Retina (tissue), 1 donor: ENCODE results near the gene TRAPPC14.
A peak's percentile ranks its signal among the peaks of the same experiment; 100 is the strongest.

Source experiments
- DNase-seq: peaks from one replicate; pipeline ENCODE4 v3.0.0-alpha.2; 2016

The TRAPPC14 gene

DNA sequence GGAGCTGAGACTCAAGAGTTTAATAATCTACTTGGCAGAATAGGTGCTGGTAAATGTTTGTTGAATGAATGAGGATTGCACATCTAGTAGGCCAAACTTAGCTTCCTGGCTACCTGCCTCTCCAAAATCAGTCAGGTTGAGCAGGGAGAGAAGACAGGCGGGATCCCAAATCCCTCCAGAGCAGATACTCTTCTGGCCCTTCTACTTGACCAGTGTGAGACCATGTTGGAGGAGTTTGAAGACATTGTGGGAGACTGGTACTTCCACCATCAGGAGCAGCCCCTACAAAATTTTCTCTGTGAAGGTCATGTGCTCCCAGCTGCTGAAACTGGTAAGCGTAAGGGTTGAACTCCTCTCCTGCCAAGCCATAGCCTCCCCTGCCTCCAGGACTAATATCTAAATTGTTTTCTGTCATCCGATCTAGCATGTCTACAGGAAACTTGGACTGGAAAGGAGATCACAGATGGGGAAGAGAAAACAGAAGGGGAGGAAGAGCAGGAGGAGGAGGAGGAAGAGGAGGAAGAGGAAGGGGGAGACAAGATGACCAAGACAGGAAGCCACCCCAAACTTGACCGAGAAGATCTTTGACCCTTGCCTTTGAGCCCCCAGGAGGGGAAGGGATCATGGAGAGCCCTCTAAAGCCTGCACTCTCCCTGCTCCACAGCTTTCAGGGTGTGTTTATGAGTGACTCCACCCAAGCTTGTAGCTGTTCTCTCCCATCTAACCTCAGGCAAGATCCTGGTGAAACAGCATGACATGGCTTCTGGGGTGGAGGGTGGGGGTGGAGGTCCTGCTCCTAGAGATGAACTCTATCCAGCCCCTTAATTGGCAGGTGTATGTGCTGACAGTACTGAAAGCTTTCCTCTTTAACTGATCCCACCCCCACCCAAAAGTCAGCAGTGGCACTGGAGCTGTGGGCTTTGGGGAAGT, 34.0 kb downstream of the TRAPPC14 start:
- no peak for DNase-seq

DNA sequence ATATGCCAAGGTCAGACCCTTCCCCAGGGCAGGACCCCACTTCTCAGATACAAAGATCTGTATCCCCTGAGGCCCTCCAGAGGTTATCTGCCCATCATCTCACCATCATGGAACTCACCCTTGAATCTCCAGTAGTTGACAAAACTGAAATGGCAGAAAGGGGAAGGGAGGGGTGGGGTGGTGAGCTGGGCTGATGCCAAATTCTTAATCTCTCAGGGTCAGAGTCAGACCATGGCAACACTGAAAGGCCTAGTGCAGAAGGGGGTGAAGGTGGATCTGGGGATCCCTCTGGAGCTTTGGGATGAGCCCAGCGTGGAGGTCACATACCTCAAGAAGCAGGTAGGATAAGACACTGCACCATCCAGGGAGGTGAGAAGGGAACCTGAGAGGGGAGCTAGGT, 36.0 kb downstream of the TRAPPC14 start:
- DNase-seq, result no peak

DNA sequence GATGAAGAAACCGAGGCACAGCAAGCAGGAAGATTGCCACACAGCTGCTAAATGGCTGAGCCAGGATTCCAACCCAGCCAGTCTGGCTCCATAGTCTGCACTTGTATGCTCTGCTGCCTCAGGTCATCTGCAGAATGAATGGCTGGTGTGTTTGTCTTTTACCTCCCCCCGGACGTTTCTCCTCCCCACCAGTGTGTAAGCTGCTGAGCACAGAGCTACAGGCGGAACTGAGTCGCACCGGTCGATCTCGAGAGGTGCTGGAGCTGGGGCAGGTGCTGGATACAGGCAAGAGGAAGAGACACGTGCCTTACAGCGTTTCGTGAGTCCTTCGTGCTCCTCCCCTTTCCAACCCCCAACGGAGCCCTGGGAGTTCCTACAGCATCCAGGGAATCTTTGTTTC, 36.5 kb downstream of the TRAPPC14 start:
- DNase-seq, result no peak

DNA sequence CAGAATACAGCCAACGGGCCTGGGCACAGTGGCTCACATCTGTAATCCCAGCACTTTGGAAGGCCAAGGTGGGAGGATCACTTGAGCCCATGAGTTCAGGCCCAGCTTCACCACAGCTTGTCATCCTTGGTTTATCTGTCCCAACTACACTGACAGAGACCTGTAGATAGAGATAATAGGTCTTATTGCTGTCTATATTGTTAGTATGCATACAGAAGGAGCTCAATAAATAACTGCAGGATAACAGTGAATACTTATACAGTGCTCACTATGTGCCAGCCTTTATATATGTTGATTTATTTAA, 37.8 kb downstream of the TRAPPC14 start:
- no peak for DNase-seq

DNA sequence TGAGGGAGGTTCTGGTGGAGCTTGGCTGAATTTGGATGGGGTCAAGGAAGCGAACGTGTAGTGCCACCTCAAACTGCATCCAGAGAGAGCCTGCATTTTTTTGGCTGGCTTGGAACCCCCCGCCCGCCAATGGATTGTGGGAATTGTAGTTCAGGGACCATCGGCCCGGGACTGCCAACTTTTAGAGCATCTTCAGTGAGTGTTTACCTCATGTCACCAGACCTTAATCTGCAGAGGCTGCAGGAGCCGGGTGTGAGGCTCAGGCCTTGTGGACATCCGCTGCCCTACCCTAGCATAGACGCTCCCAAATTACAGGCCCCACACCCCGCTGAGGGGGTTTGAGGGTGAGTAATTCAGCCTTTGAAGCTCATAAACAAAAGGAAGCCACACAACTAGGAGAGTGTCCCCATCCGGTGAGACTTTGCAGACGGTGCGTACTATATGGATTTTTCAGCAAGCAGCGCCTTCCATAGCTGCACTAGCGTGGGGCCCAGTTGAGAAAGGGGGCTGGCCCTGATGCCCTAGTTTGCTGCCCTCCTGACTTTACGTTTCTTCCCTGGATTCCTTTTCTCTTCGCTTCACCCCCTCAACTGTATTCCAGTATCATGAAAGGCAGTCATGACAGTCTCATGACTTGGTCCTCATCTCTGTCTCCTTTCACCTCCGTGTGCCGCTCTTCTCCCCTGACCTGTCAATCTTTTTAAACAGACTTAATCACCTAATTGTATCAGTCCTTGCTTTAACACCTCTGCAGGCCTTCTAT, 38.4 kb downstream of the TRAPPC14 start:
- DNase-seq, result no peak

DNA sequence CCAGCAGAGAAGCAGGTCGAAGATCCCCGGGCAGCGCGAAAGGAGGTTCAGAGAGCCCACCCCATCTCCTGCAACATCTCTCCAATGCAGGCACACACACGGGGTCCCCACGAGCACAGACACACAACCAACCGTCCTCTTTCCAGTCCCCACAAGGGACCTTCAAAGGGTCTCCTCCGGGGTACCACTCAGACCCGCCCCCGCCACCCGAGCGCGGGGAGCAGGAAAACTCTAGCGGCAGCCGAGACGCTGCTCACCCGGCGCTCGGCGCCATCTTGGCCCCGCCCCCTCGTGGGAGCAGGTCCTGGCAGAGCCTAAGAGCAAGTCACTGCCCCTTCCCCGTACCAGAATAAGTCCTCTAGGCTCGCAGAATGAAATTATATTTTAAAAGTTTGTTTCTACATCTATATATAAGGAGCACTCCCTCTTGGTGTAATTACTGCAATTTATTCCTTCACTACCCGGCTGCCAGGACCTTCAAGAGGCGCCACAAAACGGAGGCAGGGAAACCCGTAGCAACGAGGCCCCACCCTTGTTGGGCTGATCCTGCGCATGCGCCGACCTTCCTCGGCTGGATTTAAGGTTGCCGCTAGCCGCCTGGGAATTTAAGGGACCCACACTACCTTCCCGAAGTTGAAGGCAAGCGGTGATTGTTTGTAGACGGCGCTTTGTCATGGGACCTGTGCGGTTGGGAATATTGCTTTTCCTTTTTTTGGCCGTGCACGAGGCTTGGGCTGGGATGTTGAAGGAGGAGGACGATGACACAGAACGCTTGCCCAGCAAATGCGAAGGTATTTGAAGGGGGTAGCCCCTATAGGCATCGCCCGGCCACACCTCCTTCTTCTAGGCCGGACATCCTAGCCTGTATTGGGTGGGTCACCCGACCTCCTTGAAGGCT, 39.2 kb downstream of the TRAPPC14 start, which contains the start of the genes CNPY4 and TAF6:
Gene CNPY4 (plus strand): TSS at position 563 of the 898 bp plus-strand sequence. CDS start 111 bp downstream, at position 674.
Gene TAF6 (minus strand): TSS at position 287 of the 898 bp plus-strand sequence. CDS start 5,149 bp downstream, outside the sequence.
- DNase-seq, result peak; percentile 98

DNA sequence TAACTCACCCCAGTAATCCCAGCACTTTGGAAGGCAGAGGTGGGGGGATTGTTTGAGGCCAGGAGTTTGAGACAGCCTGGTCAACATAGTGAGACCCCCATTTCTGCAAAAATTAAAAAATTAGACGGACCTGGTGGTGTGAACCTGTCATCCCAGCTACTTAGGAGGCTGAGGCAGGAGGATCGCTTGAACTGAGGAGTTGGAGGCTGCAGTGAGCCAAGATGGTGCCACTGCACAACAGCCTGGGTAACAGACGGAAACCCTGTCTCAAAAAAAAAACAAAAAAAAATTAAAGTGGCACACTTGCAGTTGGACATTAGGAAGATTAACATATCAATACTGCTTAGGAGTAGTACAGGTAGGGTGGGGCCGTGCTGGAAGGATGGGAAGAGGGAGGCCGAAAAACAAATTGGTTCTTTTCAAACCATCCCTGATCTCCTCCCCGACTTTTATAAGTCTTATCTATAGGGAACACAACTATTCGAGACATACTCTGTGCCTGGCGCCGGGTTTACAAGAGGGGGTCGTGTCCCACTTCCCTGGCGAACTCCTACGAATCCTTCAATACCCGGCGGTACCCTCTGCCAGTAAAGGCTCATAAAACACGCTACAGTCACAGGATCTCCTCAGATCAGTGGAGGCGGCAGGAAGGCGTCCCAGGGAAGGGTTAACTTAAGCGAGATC, 40.0 kb downstream of the TRAPPC14 start:
- no peak for DNase-seq

DNA sequence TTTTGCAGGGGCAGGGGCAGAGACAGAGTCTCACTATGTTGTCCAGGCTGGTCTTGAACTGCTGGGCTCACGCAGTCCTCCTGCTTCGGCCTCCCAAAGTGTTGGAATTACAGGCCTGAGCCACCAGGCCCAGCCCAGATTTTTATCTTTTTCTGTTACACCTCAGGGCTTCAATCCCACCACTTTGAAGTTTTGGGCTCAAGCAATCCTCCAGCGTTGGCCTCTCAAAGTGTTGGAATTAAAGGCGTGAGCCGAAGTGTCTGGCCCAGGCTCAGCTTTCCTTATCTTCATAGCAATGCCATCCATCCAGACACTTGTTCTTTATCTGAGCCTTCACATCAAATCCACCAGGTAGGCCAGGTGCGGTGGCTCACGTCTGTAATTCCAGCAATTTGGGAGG, 43.5 kb downstream of the TRAPPC14 start:
- DNase-seq, result no peak

DNA sequence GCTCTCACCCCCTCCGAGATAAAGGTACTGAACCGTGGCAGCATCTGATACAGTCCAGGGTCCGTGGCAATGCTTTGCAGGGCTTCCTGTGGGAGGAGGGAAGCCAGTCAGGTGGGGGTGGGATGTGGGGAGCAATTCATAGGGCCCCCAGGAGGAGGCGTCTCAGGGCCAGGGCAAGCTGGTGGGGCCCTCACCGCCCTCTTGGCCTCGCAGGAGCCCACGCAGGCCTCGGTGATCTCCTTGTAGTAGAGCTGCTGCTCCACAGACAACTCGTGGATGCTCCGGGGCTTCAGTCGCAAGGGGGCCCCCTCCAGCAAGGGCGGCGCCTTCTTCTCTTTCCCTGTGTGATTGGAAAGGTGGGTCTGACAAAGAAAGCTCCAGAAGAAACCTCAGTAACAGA, 46.6 kb downstream of the TRAPPC14 start:
- DNase-seq, result no peak

DNA sequence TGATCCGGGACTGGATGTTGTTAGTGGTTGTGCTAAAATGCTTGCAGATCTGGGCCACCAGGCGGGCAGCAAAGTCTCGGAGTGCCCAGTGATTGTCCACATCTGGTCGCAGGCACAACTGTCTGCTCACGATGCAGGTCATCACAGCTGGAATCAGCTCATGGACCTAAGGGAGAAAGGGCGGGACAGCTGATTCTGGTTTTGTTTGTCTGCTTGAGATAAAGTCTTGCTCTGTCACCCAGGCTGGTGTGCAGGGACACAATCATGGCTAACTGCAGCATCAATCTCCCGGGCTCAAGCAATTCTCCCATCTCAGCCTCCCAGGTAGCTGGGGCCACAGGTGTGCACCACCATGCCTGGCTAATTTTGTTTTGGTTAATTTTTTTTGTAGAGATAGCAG, 47.4 kb downstream of the TRAPPC14 start:
- no peak for DNase-seq

DNA sequence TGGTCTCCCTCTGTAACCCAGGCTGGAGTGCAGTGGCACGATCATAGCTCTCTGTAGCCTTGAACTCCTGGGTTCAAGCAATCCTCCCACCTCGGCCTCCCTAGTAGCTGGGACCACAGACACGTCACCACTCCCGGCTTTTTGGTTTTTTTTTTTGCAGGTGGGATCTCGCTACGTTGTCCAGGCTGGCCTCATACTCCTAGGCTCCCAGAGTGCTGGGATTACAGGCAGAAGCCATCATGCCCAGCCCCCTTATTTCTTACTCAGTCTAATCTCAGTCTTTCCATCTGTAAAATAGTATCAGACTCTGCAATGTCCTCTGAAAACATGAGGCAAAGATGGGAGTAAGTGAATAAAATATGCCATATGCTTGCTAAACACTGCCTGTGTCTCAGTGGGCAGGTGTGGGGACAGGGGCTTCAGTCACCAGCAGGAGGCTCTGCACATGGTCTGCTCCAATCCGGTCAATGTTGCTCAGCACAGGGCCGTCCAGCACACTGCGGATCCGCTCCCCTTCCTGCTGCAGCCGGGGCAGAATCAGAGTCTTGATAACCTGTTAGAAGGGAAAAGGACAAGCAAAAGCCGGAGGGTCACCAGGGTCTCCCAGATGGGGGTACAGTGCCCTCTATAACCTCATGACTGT, 48.9 kb downstream of the TRAPPC14 start:
- no peak for DNase-seq

DNA sequence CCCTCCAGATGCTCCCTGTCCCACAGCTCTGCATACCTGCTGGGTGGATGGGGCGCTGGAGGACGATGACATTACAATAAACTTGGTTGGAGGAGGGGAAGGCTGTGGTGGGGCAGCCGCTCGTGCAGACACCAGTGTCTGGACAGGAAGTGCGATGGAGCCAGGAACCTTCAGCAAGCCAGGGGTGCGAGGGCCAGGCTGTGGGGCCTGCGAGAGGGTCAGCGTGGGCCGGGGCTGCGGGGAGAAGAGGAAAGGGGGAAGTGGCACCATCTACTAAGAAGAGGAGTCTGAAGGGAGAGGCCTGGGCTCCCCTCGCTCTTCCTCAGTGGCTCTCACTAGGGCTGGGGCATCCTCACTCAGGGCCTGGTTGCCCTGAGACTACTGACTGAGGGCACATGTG, 50.6 kb downstream of the TRAPPC14 start:
- DNase-seq, result no peak

DNA sequence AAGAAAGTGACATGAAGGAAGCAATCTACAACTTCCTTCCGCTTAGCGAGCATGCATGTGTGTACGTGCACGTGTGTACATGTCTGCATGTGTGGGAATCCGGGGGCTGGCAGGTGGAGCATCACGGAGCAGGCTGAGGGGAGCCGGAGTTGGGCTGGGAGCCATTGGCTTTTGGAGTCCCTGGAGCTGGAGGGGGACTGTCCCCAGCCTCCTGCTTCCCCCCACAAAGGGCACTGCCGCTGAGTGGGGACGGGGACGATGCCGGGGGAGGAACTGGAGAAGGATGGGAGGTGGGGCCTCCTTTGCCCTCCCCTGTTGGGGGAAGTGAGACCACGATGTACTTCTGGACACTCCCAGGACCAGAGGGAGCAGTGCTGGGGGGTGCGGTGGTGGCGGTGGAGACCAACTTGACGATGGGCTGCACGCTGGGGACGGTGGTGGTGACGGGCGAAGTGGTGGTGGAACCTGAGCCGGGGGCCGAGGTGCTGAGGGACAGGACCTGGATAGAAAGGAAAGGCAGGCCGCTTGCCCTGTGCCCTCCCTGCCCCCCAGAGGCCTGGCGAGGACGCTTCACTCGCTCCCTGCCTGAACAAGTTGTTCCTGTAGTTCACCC, 51.3 kb downstream of the TRAPPC14 start:
- no peak for DNase-seq

DNA sequence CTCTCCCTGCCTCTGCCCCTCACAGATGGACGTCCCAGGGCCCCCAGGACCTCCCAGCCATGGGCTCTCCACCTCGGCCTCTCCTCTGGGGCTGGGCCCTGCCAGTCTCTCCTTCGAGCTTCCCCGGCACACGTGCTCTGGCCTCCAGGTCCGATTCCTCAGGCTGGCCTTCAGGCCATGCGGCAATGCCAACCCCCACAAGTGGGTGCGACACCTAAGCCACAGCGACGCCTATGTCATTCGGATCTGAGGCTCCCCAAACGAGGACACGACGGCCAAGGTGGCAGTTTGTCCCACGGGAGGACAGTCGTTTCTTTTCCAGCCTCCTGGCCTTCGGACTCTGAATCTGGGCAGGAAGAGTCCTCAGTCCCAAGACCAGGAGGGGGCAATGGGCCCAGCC, 51.9 kb downstream of the TRAPPC14 start:
- no peak for DNase-seq

DNA sequence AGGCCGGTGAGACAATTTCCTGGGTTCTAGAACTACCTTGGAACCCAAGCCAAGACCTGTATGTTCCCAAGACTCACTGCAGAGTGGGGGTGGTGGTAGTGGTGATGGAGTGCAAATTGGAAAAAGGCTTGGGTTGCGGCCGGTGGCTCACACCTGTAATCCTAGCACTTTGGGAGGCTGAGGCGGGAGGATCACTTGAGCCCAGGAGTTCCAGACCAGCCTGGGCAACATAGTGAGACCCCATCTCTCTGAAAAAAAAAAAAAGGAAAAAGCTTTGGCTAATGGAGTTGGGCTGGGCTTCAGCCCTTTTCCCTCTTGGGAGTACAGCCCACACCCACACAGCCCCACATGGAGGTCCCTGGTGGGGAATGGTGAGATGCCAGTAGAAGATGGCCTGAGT, 53.0 kb downstream of the TRAPPC14 start:
- DNase-seq, result no peak
